GM18519 (cell line): ENCODE results near the gene ITLN1.
A peak's percentile ranks its signal among the peaks of the same experiment; 100 is the strongest.
"Not testable (repeated sequence)": the region's sequence is repeated elsewhere in the genome, so short reads cannot be mapped to it uniquely, and the experiment has no call there.

Experiments
- ATAC-seq: cut with Tn5 transposase; IDR thresholded peaks from one replicate; pipeline ENCODE4 v1.9.1; 2021; ENCODE audit warnings: mild to moderate bottlenecking, moderate library complexity; ENCODE audit not compliant: unreplicated experiment, low FRiP score

The ITLN1 gene

DNA sequence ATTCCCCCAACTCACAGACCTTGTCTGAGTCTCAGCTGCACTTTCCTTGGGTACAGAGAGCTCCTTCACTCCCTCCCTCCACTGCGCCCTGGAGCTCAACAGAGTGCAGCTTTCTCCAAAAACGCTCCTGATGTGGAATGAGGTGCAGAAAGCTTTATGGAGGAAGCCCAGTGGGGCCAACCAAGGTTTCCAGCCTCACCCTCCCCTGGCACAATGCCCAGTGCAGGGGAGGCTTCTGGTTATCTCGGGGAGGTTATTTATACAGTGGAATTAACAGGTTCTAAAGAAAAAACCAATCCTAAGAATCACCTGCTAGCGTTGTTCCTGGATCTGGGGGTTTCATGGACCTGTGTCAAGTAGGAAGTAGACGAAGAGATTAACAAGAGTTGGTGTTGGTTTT, at the start of gene ITLN1:
Gene ITLN1 (minus strand): TSS at position 139 of the 400 bp plus-strand sequence. CDS start 303 bp downstream, outside the sequence.
- no peak for ATAC-seq

- not testable (repeated sequence) for ATAC-seq
Measured at GRCh38 chr1:160933305-160933704, 48.3 kb upstream of the ITLN1 start.

GRCh38 chr1:160925652-160926244, 40.8 kb upstream of the ITLN1 start:
- ATAC-seq = no peak

GRCh38 chr1:160924791-160925651, 40.0 kb upstream of the ITLN1 start:
- ATAC-seq = no peak

- no peak for ATAC-seq
Measured at GRCh38 chr1:160916666-160917065, 31.7 kb upstream of the ITLN1 start.

GRCh38 chr1:160913229-160913628, 28.2 kb upstream of the ITLN1 start:
- not testable (repeated sequence) for ATAC-seq

GRCh38 chr1:160911925-160912324, 26.9 kb upstream of the ITLN1 start:
- no peak for ATAC-seq

DNA sequence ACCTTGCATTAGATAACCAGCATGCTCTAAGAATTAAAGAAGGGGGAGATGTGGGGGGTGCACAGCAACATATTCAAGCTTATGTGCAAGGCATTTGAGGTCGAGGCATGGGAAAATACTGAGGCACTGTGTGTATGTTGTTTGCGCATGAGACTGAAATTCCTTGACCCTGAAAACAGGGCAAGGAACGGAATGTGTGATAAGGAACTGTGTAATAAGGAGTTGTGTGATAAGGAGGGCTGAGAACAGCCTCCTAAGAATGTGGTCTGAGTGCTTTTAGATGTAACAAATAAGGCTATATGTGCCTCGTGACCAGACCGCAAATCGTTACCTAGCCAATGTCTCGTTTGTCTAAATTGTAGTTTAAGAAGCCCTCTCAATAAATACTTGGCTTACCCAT, 26.5 kb upstream of the ITLN1 start:
- ATAC-seq = no peak

DNA sequence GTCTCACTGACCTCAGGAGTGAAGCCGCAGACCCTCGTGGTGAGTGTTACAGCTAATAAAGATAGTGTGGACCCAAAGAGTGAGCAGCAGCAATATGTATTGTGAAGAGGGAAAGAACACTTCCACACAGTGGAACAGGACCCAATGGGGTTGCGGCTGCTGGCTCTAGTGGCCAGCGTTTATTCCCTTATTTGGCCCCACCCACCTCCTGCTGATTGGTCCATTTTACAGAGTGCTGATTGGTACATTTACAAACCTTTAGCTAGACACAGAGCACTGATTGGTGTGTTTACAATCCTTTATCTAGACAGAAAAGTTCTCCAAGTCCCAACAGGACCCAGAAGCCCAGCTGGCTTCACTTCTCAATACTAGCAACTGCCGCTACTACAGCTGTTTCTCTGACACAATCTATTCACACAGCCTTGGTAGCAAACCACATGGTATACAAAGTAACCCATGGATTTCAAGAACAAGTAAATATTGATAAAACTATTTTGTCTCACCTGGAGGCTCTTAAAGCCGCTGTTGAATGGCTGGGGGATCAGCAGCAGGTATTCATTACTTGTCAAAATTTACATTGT, 25.3 kb upstream of the ITLN1 start:
- no peak for ATAC-seq

GRCh38 chr1:160907976-160908375, 23.0 kb upstream of the ITLN1 start:
- no peak for ATAC-seq

DNA sequence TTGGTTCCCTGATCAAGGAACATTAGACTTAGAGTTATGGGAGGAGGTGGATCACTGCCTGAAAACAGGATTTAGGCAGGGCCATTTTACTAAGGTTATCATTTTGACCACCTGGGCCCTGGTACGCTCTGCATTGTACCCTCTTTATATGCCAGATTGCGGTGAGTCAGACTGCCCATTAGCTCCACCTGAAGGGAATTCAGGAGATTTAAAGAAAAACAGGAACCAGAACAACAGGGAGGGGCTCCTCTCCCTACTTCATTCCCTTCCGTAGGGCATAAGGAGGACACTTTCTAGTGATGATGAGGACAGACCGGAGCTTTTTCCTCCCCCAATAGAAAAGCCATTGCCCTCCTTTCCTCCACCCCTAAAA, 20.6 kb upstream of the ITLN1 start:
- ATAC-seq = no peak

GRCh38 chr1:160904783-160905616, 20.0 kb upstream of the ITLN1 start:
- no peak for ATAC-seq

DNA sequence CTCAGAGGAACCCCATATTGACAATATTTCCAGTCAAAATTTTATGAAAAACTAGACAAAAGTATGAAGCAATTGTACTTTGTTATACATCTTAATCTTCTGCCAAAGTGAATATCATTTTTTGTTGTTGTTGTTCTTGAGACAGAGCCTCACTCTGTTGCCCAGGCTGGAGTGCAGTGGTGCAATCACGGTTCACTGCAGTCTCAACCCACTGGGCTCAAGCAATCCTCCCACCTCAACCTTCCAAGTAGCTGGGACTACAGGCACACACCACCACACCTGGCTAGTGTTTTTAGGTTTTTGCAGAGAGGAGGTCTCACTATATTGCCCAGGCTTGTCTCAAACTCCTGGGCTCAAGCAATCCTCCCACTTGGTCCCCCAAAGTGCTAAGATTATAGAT, 17.3 kb upstream of the ITLN1 start:
- not testable (repeated sequence) for ATAC-seq

DNA sequence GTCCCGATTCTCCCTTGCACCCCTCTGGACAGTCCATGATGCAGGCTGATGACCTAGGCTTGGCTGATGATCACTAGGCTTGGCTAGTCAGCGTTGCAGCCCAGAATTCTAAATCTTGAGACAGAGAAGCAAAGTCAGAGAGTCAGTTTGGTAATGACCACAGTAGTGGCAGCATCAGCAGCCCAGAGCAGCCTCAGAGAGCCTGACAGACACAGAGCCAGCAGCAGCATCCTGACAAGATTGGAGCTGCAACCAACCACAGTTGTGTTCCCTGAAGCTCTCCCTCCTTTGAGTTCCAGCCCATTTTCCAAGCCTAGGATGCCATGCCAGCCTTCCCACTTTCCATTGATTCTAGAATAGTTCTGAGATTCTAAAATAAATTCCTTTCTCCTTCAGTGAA, 16.8 kb upstream of the ITLN1 start:
- ATAC-seq = no peak

GRCh38 chr1:160900683-160901082, 15.7 kb upstream of the ITLN1 start:
- ATAC-seq = not testable (repeated sequence)

- ATAC-seq = not testable (repeated sequence)
Measured at GRCh38 chr1:160894368-160895135, 9.6 kb upstream of the ITLN1 start.

- no peak for ATAC-seq
Measured at GRCh38 chr1:160891474-160891873, 6.5 kb upstream of the ITLN1 start.

GRCh38 chr1:160888926-160889325, 3.9 kb upstream of the ITLN1 start:
- no peak for ATAC-seq

GRCh38 chr1:160887071-160887470, 2.1 kb upstream of the ITLN1 start:
- ATAC-seq = no peak

- peak; percentile 46 for ATAC-seq
Measured at GRCh38 chr1:160884579-160884978, 401 bp downstream of the ITLN1 start.
